ENCODE measurements around the gene C1orf232. TPM values are rescaled to one million over a fixed set of nuclear protein-coding genes. Genes with fewer than 3 reads are reported as not detected.

The C1orf232 gene
- total and polyA plus RNA-seq, 9 of the 15 experiments (the other 6 are each of a cell fraction or from before 2014, with no cell fraction given): not detected

- TF ChIP-seq TCF7L2 (IDR thresholded peaks at IDR 0.05; ENCODE audit: low read depth, low read length) (no peak), MYBL2 (IDR thresholded peaks at IDR 0.05; ENCODE audit: low read depth) (no peak), MYBL2 (CRISPR knock-in tag; IDR thresholded peaks at IDR 0.05; ENCODE audit: borderline replicate concordance) (no peak), BHLHE40 (IDR thresholded peaks at IDR 0.05; ENCODE audit: low read length) (no peak), YBX1 (IDR thresholded peaks at IDR 0.05) (no peak), DLX4 (CRISPR knock-in tag; IDR thresholded peaks at IDR 0.05) (no peak), MCM2 (IDR thresholded peaks at IDR 0.05; ENCODE audit: low read depth) (no peak), BCL6 (CRISPR knock-in tag; IDR thresholded peaks at IDR 0.05) (no peak), SFPQ (IDR thresholded peaks at IDR 0.05; ENCODE audit: low read depth, low read length) (no peak), ZNF740 (CRISPR knock-in tag; IDR thresholded peaks at IDR 0.05) (no peak; the same call in 1 of the 2 replicates), ZNF740 (tag; IDR thresholded peaks at IDR 0.05) (no peak), HNRNPUL1 (IDR thresholded peaks at IDR 0.05; ENCODE audit: low read length) (no peak), ZNF165 (CRISPR knock-in tag; IDR thresholded peaks at IDR 0.05; ENCODE audit: borderline replicate concordance) (no peak), HOMEZ (CRISPR knock-in tag; IDR thresholded peaks at IDR 0.05) (peak; percentile 74), HBP1 (CRISPR knock-in tag; IDR thresholded peaks at IDR 0.05) (no peak), ZFP91 (CRISPR knock-in tag; IDR thresholded peaks at IDR 0.05) (no peak), PHF21A (IDR thresholded peaks at IDR 0.05; ENCODE audit: borderline replicate concordance, low read depth) (0 out of 2 replicates have a peak, but pooled peaks have one; percentile 34), DPF2 (IDR thresholded peaks at IDR 0.05) (peak; percentile 23; the same call in 1 of the 2 replicates), NRF1 (conservative IDR thresholded peaks at IDR 0.05 in 1 of 2, IDR thresholded peaks at IDR 0.05 in 1 of 2) (peak in 1 of 2 experiments; percentile 50; a peak in 3 of 4 replicates), SMC3 (conservative IDR thresholded peaks at IDR 0.05; ENCODE audit: insufficient read depth, low read depth, low read length) (peak; percentile 47; the same call in 1 of the 2 replicates)
Observed at GRCh38 chr1:26161415-26162219, 7.1 kb downstream of the C1orf232 start (continued).
